ENCODE results near the gene MMP28. TPM values are rescaled to one million over a fixed set of nuclear protein-coding genes. Genes with fewer than 3 reads are reported as not detected.
A peak's percentile ranks its signal among the peaks of the same experiment; 100 is the strongest.

MMP28 gene
- total RNA-seq, 1 experiment from 2014 or later, result 2.4 TPM

DNA sequence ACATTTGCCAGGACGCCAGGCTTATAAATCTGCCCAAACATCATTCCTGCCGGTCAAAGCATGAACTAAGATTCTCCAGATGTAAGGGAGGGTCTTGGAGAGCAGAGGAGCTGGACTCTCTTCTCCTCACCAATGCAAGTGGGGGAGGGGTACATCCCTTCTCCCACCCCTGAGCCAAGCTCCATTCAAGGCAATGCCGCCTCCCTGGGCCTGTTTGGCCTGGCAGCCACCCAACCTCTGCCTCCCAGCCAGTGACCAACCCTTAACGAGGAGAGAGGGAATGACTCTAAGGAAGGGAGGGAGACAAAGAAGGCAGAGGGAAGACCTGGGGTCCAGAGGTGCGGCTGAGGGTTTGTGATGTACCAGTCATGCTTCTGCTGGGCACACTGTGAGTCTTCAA lies 20.9 kb downstream of the MMP28 start:
- H3K9ac ChIP-seq (ENCODE audit: low read length), result no peak overlapping the region
- no TSS peak for BruUV-seq (replicated peaks)
- H3K27ac ChIP-seq (ENCODE audit: low read length), result no peak overlapping the region
- ChIA-PET POLR2A (ENCODE audit: unreplicated experiment) (no interaction called here), CTCF (no interaction called here)
- H3K27me3 ChIP-seq (ENCODE audit: low read length), result no peaks in the 10 kb centered on the region
- H3K4me2 ChIP-seq (ENCODE audit: low read length), result no peak overlapping the region
- H3K4me1 ChIP-seq (ENCODE audit: insufficient read depth, low read length), result peaks cover 10% of the 10 kb centered on the region; the same call in 1 of the 2 replicates
- DNase-seq (peak; percentile 39), ATAC-seq (peak; percentile 53)
- H4K20me1 ChIP-seq (ENCODE audit: low read length), result no peaks in the 10 kb centered on the region
- no peaks in the 10 kb centered on the region for H3K36me3 ChIP-seq (ENCODE audit: low read depth, low read length)
- no peaks in the 10 kb centered on the region for H3K9me3 ChIP-seq (ENCODE audit: low read length)
- TF ChIP-seq EZH2phosphoT487 (IDR thresholded peaks at IDR 0.05; ENCODE audit: borderline replicate concordance, low read length) (no peak), EZH2 (IDR thresholded peaks at IDR 0.05; ENCODE audit: low read length, unreplicated experiment) (no peak)
- TF ChIP-seq, protein P1, sequence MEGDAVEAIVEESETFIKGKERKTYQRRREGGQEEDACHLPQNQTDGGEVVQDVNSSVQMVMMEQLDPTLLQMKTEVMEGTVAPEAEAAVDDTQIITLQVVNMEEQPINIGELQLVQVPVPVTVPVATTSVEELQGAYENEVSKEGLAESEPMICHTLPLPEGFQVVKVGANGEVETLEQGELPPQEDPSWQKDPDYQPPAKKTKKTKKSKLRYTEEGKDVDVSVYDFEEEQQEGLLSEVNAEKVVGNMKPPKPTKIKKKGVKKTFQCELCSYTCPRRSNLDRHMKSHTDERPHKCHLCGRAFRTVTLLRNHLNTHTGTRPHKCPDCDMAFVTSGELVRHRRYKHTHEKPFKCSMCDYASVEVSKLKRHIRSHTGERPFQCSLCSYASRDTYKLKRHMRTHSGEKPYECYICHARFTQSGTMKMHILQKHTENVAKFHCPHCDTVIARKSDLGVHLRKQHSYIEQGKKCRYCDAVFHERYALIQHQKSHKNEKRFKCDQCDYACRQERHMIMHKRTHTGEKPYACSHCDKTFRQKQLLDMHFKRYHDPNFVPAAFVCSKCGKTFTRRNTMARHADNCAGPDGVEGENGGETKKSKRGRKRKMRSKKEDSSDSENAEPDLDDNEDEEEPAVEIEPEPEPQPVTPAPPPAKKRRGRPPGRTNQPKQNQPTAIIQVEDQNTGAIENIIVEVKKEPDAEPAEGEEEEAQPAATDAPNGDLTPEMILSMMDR (conservative IDR thresholded peaks at IDR 0.05; ENCODE audit: low read depth, low read length), result no peak
- no peak overlapping the region for H2AFZ ChIP-seq (ENCODE audit: low read length)
- intact Hi-C loops (cut with micrococcal nuclease), result no loop called here
- no peaks in the 10 kb centered on the region for H3K79me2 ChIP-seq (ENCODE audit: low read length)
- no peak overlapping the region for H3K4me3 ChIP-seq (ENCODE audit: low read length)
- no peaks in the 10 kb centered on the region for H3F3A ChIP-seq (ENCODE audit: low read length, unreplicated experiment)
- H3K9me2 ChIP-seq (replicated peaks; ENCODE audit: low read length), result no peaks in the 10 kb centered on the region

DNA sequence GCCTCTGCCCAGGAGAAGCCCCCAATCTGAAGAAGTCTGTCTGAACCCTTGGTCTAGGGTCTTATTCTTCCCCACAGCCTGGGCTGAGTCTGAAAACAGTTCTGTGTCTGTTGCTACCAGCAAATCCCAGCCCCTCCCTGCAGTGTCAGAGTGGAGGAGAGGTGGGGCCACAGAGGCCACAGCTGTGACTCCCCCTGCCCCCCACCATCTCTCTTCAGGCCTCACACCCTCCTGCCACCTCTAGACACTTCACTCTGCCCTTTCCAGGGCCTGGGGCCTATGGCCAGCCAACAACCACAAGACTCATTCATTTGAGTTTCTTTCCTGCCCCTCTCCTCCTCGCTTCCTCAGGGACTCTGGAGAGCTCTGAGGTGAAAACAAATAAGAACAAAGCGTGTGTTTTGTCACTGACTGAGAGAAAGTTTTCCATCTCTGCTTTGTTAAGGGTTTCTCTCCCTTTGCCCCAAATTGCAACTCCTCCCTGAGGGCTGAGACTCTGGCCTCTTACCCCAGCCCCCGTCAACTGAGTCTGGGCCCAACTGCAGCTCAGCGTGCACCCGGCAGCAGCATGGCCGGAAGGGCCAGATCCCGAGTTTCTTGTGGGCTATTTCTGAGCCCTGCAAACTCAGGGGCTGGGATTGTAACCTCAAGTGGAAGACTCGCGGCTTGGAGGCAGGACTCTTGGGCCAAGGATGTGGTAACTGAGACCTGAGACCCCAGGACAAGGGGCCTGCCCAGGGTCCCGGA lies 21.6 kb downstream of the MMP28 start:
- intact Hi-C loops (cut with micrococcal nuclease), result no loop called here

More for the DNA sequence above, 21.6 kb downstream of the MMP28 start:
- H4K20me1 ChIP-seq (ENCODE audit: low read length), result no peaks in the 10 kb centered on the region
- H2AFZ ChIP-seq (ENCODE audit: low read length), result no peak overlapping the region
- POLR2A ChIA-PET (ENCODE audit: unreplicated experiment), result no interaction called here
- no peak overlapping the region for H3K9ac ChIP-seq (ENCODE audit: low read length)
- DNase-seq, result no peak
- H3K9me3 ChIP-seq (ENCODE audit: low read length), result no peaks in the 10 kb centered on the region
- H3K36me3 ChIP-seq (ENCODE audit: low read depth, low read length), result no peaks in the 10 kb centered on the region
- no peak for ATAC-seq
- no TSS peak for BruUV-seq (replicated peaks)
- no peaks in the 10 kb centered on the region for H3F3A ChIP-seq (ENCODE audit: low read length, unreplicated experiment)
- H3K9me2 ChIP-seq (replicated peaks; ENCODE audit: low read length), result no peaks in the 10 kb centered on the region
- H3K4me2 ChIP-seq (ENCODE audit: low read length), result no peak overlapping the region
- CTCF ChIA-PET, result no interaction called here
- TF ChIP-seq, protein P1 (conservative IDR thresholded peaks at IDR 0.05; ENCODE audit: low read depth, low read length), result no peak
- TF ChIP-seq EZH2phosphoT487 (IDR thresholded peaks at IDR 0.05; ENCODE audit: borderline replicate concordance, low read length) (no peak), EZH2 (IDR thresholded peaks at IDR 0.05; ENCODE audit: low read length, unreplicated experiment) (no peak)
- peaks cover 10% of the 10 kb centered on the region; the same call in 1 of the 2 replicates for H3K4me1 ChIP-seq (ENCODE audit: insufficient read depth, low read length)
- H3K79me2 ChIP-seq (ENCODE audit: low read length), result no peaks in the 10 kb centered on the region
- no peaks in the 10 kb centered on the region for H3K27me3 ChIP-seq (ENCODE audit: low read length)
- no peak overlapping the region for H3K27ac ChIP-seq (ENCODE audit: low read length)
- H3K4me3 ChIP-seq (ENCODE audit: low read length), result no peak overlapping the region

All from PC-3 (cell line).